ENCODE results near the gene ICAM4. TPM values are rescaled to one million over a fixed set of nuclear protein-coding genes. Genes with fewer than 3 reads are reported as not detected.
A peak's percentile ranks its signal among the peaks of the same experiment; 100 is the strongest.

The ICAM4 gene
- total and polyA plus RNA-seq, 2 of the 13 experiments (the other 11 are each of a cell fraction or from before 2014, with no cell fraction given) = 2.9 to 4.0 TPM

GRCh38 chr19:10238172-10238783 lies 48.5 kb upstream of the ICAM4 start (continued):
- no peak for TF ChIP-seq ZNF343 (CRISPR knock-in tag; IDR thresholded peaks at IDR 0.05)
- TF ChIP-seq FLYWCH1 (CRISPR knock-in tag; IDR thresholded peaks at IDR 0.05) = no peak
- TF ChIP-seq HDAC2 (CRISPR knock-in tag; IDR thresholded peaks at IDR 0.05) = peak; percentile 69; the same call in 1 of the 2 replicates
- no peak for TF ChIP-seq NFRKB (IDR thresholded peaks at IDR 0.05)
- TF ChIP-seq, protein P1, sequence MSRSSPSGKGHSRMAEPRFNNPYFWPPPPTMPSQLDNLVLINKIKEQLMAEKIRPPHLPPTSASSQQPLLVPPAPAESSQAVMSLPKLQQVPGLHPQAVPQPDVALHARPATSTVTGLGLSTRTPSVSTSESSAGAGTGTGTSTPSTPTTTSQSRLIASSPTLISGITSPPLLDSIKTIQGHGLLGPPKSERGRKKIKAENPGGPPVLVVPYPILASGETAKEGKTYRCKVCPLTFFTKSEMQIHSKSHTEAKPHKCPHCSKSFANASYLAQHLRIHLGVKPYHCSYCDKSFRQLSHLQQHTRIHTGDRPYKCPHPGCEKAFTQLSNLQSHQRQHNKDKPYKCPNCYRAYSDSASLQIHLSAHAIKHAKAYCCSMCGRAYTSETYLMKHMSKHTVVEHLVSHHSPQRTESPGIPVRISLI (CRISPR knock-in tag; IDR thresholded peaks at IDR 0.05; ENCODE audit: borderline replicate concordance) = 0 out of 2 replicates have a peak, but pooled peaks have one; percentile 11
- TF ChIP-seq NFIB (CRISPR knock-in tag; IDR thresholded peaks at IDR 0.05; ENCODE audit: borderline replicate concordance) = no peak
- TF ChIP-seq SP2 (CRISPR knock-in tag; IDR thresholded peaks at IDR 0.05) = no peak
- no peak for TF ChIP-seq ZNF558 (CRISPR knock-in tag; IDR thresholded peaks at IDR 0.05; ENCODE audit: borderline replicate concordance)
- no peak for TF ChIP-seq MED8 (CRISPR knock-in tag; IDR thresholded peaks at IDR 0.05; ENCODE audit: insufficient replicate concordance)
- no peak for TF ChIP-seq NFE2L1 (CRISPR knock-in tag; IDR thresholded peaks at IDR 0.05; ENCODE audit: borderline replicate concordance)
- TF ChIP-seq ZNF30 (CRISPR knock-in tag; IDR thresholded peaks at IDR 0.05) = no peak
- TF ChIP-seq ZNF724P (CRISPR knock-in tag; IDR thresholded peaks at IDR 0.05; ENCODE audit: borderline replicate concordance) = no peak
- no peak for TF ChIP-seq NFATC3 (CRISPR knock-in tag; IDR thresholded peaks at IDR 0.05)
- no peak for TF ChIP-seq ZKSCAN5 (CRISPR knock-in tag; IDR thresholded peaks at IDR 0.05)
- TF ChIP-seq PCBP2 (optimal IDR thresholded peaks at IDR 0.05; ENCODE audit: low read depth, low read length, poor library complexity, severe bottlenecking) = no peak
- TF ChIP-seq ARID2 (CRISPR knock-in tag; IDR thresholded peaks at IDR 0.05; ENCODE audit: borderline replicate concordance) = no peak
- TF ChIP-seq NCOA5 (CRISPR knock-in tag; IDR thresholded peaks at IDR 0.05) = no peak
- no peak for TF ChIP-seq ZNF510 (CRISPR knock-in tag; IDR thresholded peaks at IDR 0.05; ENCODE audit: low read depth)
- peak; percentile 82 for TF ChIP-seq RXRB (CRISPR knock-in tag; IDR thresholded peaks at IDR 0.05; ENCODE audit: borderline replicate concordance)
- TF ChIP-seq RBFOX2 (IDR thresholded peaks at IDR 0.05; ENCODE audit: low read depth, low read length) = no peak
- TF ChIP-seq MLLT10 (CRISPR knock-in tag; IDR thresholded peaks at IDR 0.05) = no peak
- TF ChIP-seq NFYB (CRISPR knock-in tag; IDR thresholded peaks at IDR 0.05) = no peak
- peak; percentile 40; the same call in 1 of the 2 replicates for TF ChIP-seq ISL2 (CRISPR knock-in tag; IDR thresholded peaks at IDR 0.05)
- peak; percentile 51; the same call in 1 of the 2 replicates for TF ChIP-seq NCOA2 (CRISPR knock-in tag; IDR thresholded peaks at IDR 0.05)
- no peak for TF ChIP-seq ZBTB37 (CRISPR knock-in tag; IDR thresholded peaks at IDR 0.05)
- no peak for TF ChIP-seq ZSCAN25 (CRISPR knock-in tag; IDR thresholded peaks at IDR 0.05)
- TF ChIP-seq ZMYM2 (CRISPR knock-in tag; IDR thresholded peaks at IDR 0.05) = peak; percentile 95
- TF ChIP-seq TMF1 (CRISPR knock-in tag; IDR thresholded peaks at IDR 0.05; ENCODE audit: low read depth) = no peak
